NCI-H345 (cell line): ENCODE measurements around the gene TMEM244.
"Not testable (repeated sequence)": the region's sequence is repeated elsewhere in the genome, so short reads cannot be mapped to it uniquely, and the experiment has no call there.

Source experiments
- DNase-seq: peaks from one replicate; lab custom pipeline; 2025; lab: John Stamatoyannopoulos, UW

The TMEM244 gene

GRCh38 chr6:129866688-129867087, 5.6 kb upstream of the TMEM244 start:
- no peak for DNase-seq

- DNase-seq = no peak
Observed at GRCh38 chr6:129866256-129866655, 5.1 kb upstream of the TMEM244 start.

- no peak for DNase-seq
Observed at GRCh38 chr6:129865013-129865412, 3.9 kb upstream of the TMEM244 start.

- DNase-seq = no peak
Observed at GRCh38 chr6:129863664-129864063, 2.5 kb upstream of the TMEM244 start.

GRCh38 chr6:129859524-129859923, 1.6 kb downstream of the TMEM244 start:
- no peak for DNase-seq

GRCh38 chr6:129857838-129858237, 3.3 kb downstream of the TMEM244 start:
- DNase-seq = no peak

GRCh38 chr6:129853996-129854711, 7.0 kb downstream of the TMEM244 start:
- DNase-seq = no peak

GRCh38 chr6:129852257-129852858, 8.8 kb downstream of the TMEM244 start:
- DNase-seq = no peak

- no peak for DNase-seq
Observed at GRCh38 chr6:129849456-129849855, 11.7 kb downstream of the TMEM244 start.

GRCh38 chr6:129846761-129847160, 14.4 kb downstream of the TMEM244 start:
- no peak for DNase-seq

GRCh38 chr6:129845696-129846095, 15.4 kb downstream of the TMEM244 start:
- no peak for DNase-seq

GRCh38 chr6:129844118-129844891, 16.8 kb downstream of the TMEM244 start:
- DNase-seq = no peak

GRCh38 chr6:129843573-129843972, 17.5 kb downstream of the TMEM244 start:
- DNase-seq = no peak

GRCh38 chr6:129842881-129843409, 18.2 kb downstream of the TMEM244 start:
- no peak for DNase-seq

- no peak for DNase-seq
Observed at GRCh38 chr6:129842137-129842536, 19.0 kb downstream of the TMEM244 start.

- DNase-seq = not testable (repeated sequence)
Observed at GRCh38 chr6:129839562-129839961, 21.6 kb downstream of the TMEM244 start.

- DNase-seq = no peak
Observed at GRCh38 chr6:129835691-129836090, 25.4 kb downstream of the TMEM244 start.

- no peak for DNase-seq
Observed at GRCh38 chr6:129832299-129832698, 28.8 kb downstream of the TMEM244 start.

- no peak for DNase-seq
Observed at GRCh38 chr6:129828229-129828628, 32.9 kb downstream of the TMEM244 start.

- no peak for DNase-seq
Observed at GRCh38 chr6:129818251-129818650, 42.9 kb downstream of the TMEM244 start.

- no peak for DNase-seq
Observed at GRCh38 chr6:129817821-129818220, 43.3 kb downstream of the TMEM244 start.

- no peak for DNase-seq
Observed at GRCh38 chr6:129817332-129817731, 43.8 kb downstream of the TMEM244 start.
